Osteocyte (in vitro differentiated cells): ENCODE data around the gene MPZL1. TPM values are rescaled to one million over a fixed set of nuclear protein-coding genes. Genes with fewer than 3 reads are reported as not detected.

ENCODE experiments used
- DNase-seq: peaks from one replicate; pipeline ENCODE4 v3.0.0; 2021; ENCODE audit warnings: mixed read lengths; ENCODE audit not compliant: unreplicated experiment; ENCODE audit errors: extremely low spot score
- H3K27ac Mint-ChIP-seq: one replicate; pipeline ENCODE4 v1.8.0; 2021; ENCODE audit warnings: mild to moderate bottlenecking, mixed read lengths; ENCODE audit not compliant: unreplicated experiment
- H3K27me3 Mint-ChIP-seq: one replicate; pipeline ENCODE4 v1.8.0; 2021; ENCODE audit warnings: mixed read lengths; ENCODE audit not compliant: unreplicated experiment
- H3K36me3 Mint-ChIP-seq: one replicate; pipeline ENCODE4 v1.8.0; 2021; ENCODE audit warnings: mixed read lengths; ENCODE audit not compliant: unreplicated experiment
- H3K4me1 Mint-ChIP-seq: one replicate; pipeline ENCODE4 v1.8.0; 2021; ENCODE audit warnings: mixed read lengths; ENCODE audit not compliant: unreplicated experiment
- H3K4me3 Mint-ChIP-seq: one replicate; pipeline ENCODE4 v1.8.0; 2021; ENCODE audit warnings: mild to moderate bottlenecking, moderate library complexity, mixed read lengths; ENCODE audit not compliant: unreplicated experiment
- H3K9me3 Mint-ChIP-seq: one replicate; pipeline ENCODE4 v1.8.0; 2021; ENCODE audit warnings: mixed read lengths; ENCODE audit not compliant: unreplicated experiment
- CTCF ChIP-seq: fragments of 200-600 bp; sonication (generic); IDR thresholded peaks from 2 replicates; pipeline ENCODE4 v1.5.0; 2021; ENCODE audit warnings: antibody characterized with exemption, mild to moderate bottlenecking, moderate library complexity
- total RNA-seq: library from RNA; stranded (reverse); gene quantifications from 2 replicates; pipeline ENCODE4 v1.2.1, GENCODE V29; 2021

The MPZL1 gene
- total RNA-seq, 1 donor from 2014 or later = 155 TPM

GRCh38 chr1:167756730-167757405 lies 35.1 kb downstream of the MPZL1 start:
- Mint-ChIP-seq H3K4me3 (no peak overlapping the region), H3K4me1 (peaks cover 58% of the 10 kb centered on the region), H3K27me3 (no peaks in the 10 kb centered on the region), H3K27ac (no peak overlapping the region), H3K9me3 (no peaks in the 10 kb centered on the region), H3K36me3 (no peaks in the 10 kb centered on the region)
- no peak for DNase-seq
- no peak for TF ChIP-seq CTCF

- no peaks in the 10 kb centered on the region for H3K9me3 Mint-ChIP-seq
- H3K27ac Mint-ChIP-seq = peak overlapping the region; percentile 48
- no peak overlapping the region for H3K4me3 Mint-ChIP-seq
- DNase-seq = no peak
- H3K27me3 Mint-ChIP-seq = no peaks in the 10 kb centered on the region
- no peak for TF ChIP-seq CTCF
- H3K4me1 Mint-ChIP-seq = peaks cover 51% of the 10 kb centered on the region
- H3K36me3 Mint-ChIP-seq = no peaks in the 10 kb centered on the region
Measured at GRCh38 chr1:167757433-167758309, 35.9 kb downstream of the MPZL1 start.

- no peaks in the 10 kb centered on the region for H3K27me3 Mint-ChIP-seq
- no peak for DNase-seq
- no peaks in the 10 kb centered on the region for H3K36me3 Mint-ChIP-seq
- no peaks in the 10 kb centered on the region for H3K9me3 Mint-ChIP-seq
- no peak overlapping the region for H3K4me3 Mint-ChIP-seq
- H3K27ac Mint-ChIP-seq = no peak overlapping the region
- TF ChIP-seq CTCF = no peak
- peaks cover 49% of the 10 kb centered on the region for H3K4me1 Mint-ChIP-seq
Measured at GRCh38 chr1:167761400-167761799, 39.6 kb downstream of the MPZL1 start.

GRCh38 chr1:167762061-167762746 lies 40.4 kb downstream of the MPZL1 start:
- H3K4me3 Mint-ChIP-seq = no peak overlapping the region
- no peak for DNase-seq
- H3K36me3 Mint-ChIP-seq = peaks cover 5% of the 10 kb centered on the region
- H3K27ac Mint-ChIP-seq = no peak overlapping the region
- TF ChIP-seq CTCF = no peak
- no peaks in the 10 kb centered on the region for H3K9me3 Mint-ChIP-seq
- no peaks in the 10 kb centered on the region for H3K27me3 Mint-ChIP-seq
- peaks cover 43% of the 10 kb centered on the region for H3K4me1 Mint-ChIP-seq
